Measurements from ENCODE around the gene DZIP1L. TPM values are rescaled to one million over a fixed set of nuclear protein-coding genes. Genes with fewer than 3 reads are reported as not detected.

DZIP1L gene
- total RNA-seq, 1 donor from 2014 or later = 3.3 TPM

- Mint-ChIP-seq H3K4me3 (ENCODE audit: unreplicated experiment) (no peak overlapping the region), H3K27me3 (ENCODE audit: unreplicated experiment) (no peaks in the 10 kb centered on the region), H3K36me3 (ENCODE audit: unreplicated experiment) (no peaks in the 10 kb centered on the region), H3K4me1 (ENCODE audit: low read depth, unreplicated experiment) (no peaks in the 10 kb centered on the region), H3K27ac (ENCODE audit: unreplicated experiment) (no peak overlapping the region), H3K9me3 (ENCODE audit: unreplicated experiment) (no peaks in the 10 kb centered on the region)
- TF ChIP-seq CTCF (IDR thresholded peaks at IDR 0.05; ENCODE audit: partially characterized antibody, unreplicated experiment) = no peak
- no peak for DNase-seq
Observed at GRCh38 chr3:138135146-138135832, 19.9 kb upstream of the DZIP1L start.

- Mint-ChIP-seq H3K36me3 (ENCODE audit: unreplicated experiment) (no peaks in the 10 kb centered on the region), H3K27me3 (ENCODE audit: unreplicated experiment) (no peaks in the 10 kb centered on the region), H3K27ac (ENCODE audit: unreplicated experiment) (no peak within 1 kb of the TSS), H3K9me3 (ENCODE audit: unreplicated experiment) (no peaks in the 10 kb centered on the region), H3K4me1 (ENCODE audit: low read depth, unreplicated experiment) (no peaks in the 10 kb centered on the region), H3K4me3 (ENCODE audit: unreplicated experiment) (no peak within 1 kb of the TSS)
- no peak for TF ChIP-seq CTCF (IDR thresholded peaks at IDR 0.05; ENCODE audit: partially characterized antibody, unreplicated experiment)
- DNase-seq = no peak
Observed at GRCh38 chr3:138132239-138132638, 16.8 kb upstream of the DZIP1L start, which contains the start of gene A4GNT. Gene A4GNT (minus strand): TSS chr3:138132390. CDS start chr3:138131256, 1,134 bp downstream.

- no peak for TF ChIP-seq CTCF (IDR thresholded peaks at IDR 0.05; ENCODE audit: partially characterized antibody, unreplicated experiment)
- no peaks in the 10 kb centered on the region for H3K4me1 Mint-ChIP-seq (ENCODE audit: low read depth, unreplicated experiment)
- no peak for DNase-seq
Observed at GRCh38 chr3:138127636-138128365, 12.4 kb upstream of the DZIP1L start.

GRCh38 chr3:138125548-138126221, 10.3 kb upstream of the DZIP1L start:
- no peaks in the 10 kb centered on the region for H3K27me3 Mint-ChIP-seq (ENCODE audit: unreplicated experiment)
- no peak overlapping the region for H3K4me3 Mint-ChIP-seq (ENCODE audit: unreplicated experiment)
- DNase-seq = no peak
- no peaks in the 10 kb centered on the region for H3K9me3 Mint-ChIP-seq (ENCODE audit: unreplicated experiment)
- peaks cover 9% of the 10 kb centered on the region for H3K36me3 Mint-ChIP-seq (ENCODE audit: unreplicated experiment)
- H3K27ac Mint-ChIP-seq (ENCODE audit: unreplicated experiment) = no peak overlapping the region
- H3K4me1 Mint-ChIP-seq (ENCODE audit: low read depth, unreplicated experiment) = no peaks in the 10 kb centered on the region
- no peak for TF ChIP-seq CTCF (IDR thresholded peaks at IDR 0.05; ENCODE audit: partially characterized antibody, unreplicated experiment)

More at GRCh38 chr3:138127636-138128365, 12.4 kb upstream of the DZIP1L start:
- no peaks in the 10 kb centered on the region for H3K9me3 Mint-ChIP-seq (ENCODE audit: unreplicated experiment)
- H3K36me3 Mint-ChIP-seq (ENCODE audit: unreplicated experiment) = peaks cover 9% of the 10 kb centered on the region
- H3K27ac Mint-ChIP-seq (ENCODE audit: unreplicated experiment) = no peak overlapping the region
- no peak overlapping the region for H3K4me3 Mint-ChIP-seq (ENCODE audit: unreplicated experiment)
- no peaks in the 10 kb centered on the region for H3K27me3 Mint-ChIP-seq (ENCODE audit: unreplicated experiment)

All from glutamatergic neuron (in vitro differentiated cells).